Measurements from ENCODE around the gene PIGB. TPM values are rescaled to one million over a fixed set of nuclear protein-coding genes. Genes with fewer than 3 reads are reported as not detected.

PIGB gene
- total and polyA plus RNA-seq, 2 of the 8 experiments (the other 6 are each of a cell fraction or from before 2014, with no cell fraction given), result 4.3 to 11.7 TPM

DNA sequence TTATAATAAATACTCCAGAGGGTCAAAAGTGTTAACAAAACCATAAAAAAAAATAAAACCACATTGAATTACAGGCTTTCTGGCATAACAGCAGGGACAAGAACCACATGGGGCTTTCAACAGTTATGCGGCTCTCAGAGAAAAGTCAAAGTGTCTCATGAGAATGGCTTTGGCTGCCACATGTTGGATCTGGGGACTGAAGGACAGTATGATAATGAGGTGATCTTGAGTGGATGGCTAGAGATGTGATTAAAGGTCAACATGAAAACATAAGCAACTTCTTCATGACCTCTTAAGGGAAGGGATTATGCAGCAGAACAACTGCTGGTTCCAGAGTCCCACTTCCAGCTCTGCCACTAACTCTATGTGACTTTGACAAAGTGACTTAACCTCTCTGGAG is 34.6 kb upstream of the PIGB start (continued):
- TF ChIP-seq CHD7 (IDR thresholded peaks at IDR 0.05; ENCODE audit: insufficient replicate concordance, low read length) (no peak), KDM5A (IDR thresholded peaks at IDR 0.05; ENCODE audit: low read length) (no peak), BCL11A (IDR thresholded peaks at IDR 0.05; ENCODE audit: low read depth in 2 of 2, low read length in 2 of 2) (no peak), SIN3A (conservative IDR thresholded peaks at IDR 0.05 in 1 of 2, IDR thresholded peaks at IDR 0.05 in 1 of 2; ENCODE audit: low read depth in 1 of 2, low read length in 2 of 2) (no peak), JUN (IDR thresholded peaks at IDR 0.05; ENCODE audit: low read depth, low read length) (no peak), E2F6 (IDR thresholded peaks at IDR 0.05) (no peak)

All from H1 (cell line).